HT-29 (cell line): ENCODE data around the gene ATP2A2. TPM values are rescaled to one million over a fixed set of nuclear protein-coding genes. Genes with fewer than 3 reads are reported as not detected.
"Not testable (repeated sequence)": the region's sequence is repeated elsewhere in the genome, so short reads cannot be mapped to it uniquely, and the experiment has no call there.

Source experiments
- DNase-seq: peaks from one replicate; pipeline ENCODE4 v3.0.0-alpha.2; 2015; ENCODE audit warnings: low spot score
- small RNA-seq: library from RNA; depleted of rRNA; stranded (forward); fragments of <200 nt; gene quantifications from one replicate; pipeline ENCODE3, GENCODE V24; 2014
- total RNA-seq: library from RNA; depleted of rRNA; stranded (reverse); fragments of >200 nt; shearing (Covaris generic); gene quantifications from 2 replicates; pipeline ENCODE4 v1.2.3, GENCODE V29; 2014; rRNA removed

The ATP2A2 gene
- total RNA-seq, 1 experiment from 2014 or later, result 123 TPM

DNA sequence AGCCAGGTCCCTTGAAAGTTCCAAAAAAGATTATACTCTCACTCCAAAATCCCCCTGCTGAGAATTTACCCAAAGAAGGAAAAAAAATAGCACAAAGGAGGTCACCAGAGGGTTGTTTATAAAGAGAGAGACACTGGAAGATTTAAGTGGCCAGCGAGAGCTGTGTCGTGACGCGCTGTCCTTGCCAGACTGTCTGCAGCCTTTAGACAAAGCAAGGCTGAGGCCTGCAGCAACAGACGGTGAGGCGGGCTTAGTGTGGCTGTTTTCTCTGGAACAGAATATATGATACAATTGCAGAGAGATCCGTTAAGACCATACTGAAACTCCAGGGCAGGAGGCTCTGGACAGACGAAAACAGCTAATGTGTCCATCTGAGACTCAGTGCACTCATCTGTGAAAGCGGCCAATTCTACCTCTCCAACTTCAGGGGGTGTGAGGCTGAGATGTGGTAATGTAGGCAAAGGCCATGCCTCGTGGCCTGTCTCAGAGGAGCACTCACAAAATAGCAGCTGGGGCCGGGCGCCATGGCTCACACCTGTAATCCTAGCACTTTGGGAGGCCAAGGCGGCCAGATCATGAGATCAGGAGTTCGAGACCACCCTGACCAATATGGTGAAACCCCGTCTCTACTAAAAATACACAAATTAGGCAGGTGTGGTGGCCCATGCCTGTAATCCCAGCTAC lies 86.3 kb downstream of the ATP2A2 start:
- no peak for DNase-seq

DNA sequence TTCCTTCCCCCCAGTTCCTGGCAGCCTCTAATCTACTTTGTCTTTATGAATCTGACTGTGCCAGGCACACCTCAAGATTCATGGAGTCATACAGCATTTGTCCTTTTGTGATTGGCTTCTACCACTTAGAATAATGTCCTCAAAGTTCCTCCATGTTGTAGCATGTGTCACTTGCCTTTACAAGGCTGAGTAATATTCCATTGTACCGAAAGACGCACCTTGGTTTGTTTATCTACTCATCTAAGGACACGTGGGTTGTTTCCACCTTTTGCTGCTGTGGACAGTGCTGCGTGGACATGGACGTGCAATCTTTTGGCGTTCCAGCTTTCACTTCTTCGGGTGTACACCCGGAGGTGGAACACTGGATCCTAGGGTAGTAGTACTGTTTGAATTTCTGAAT lies 88.9 kb downstream of the ATP2A2 start:
- no peak for DNase-seq

DNA sequence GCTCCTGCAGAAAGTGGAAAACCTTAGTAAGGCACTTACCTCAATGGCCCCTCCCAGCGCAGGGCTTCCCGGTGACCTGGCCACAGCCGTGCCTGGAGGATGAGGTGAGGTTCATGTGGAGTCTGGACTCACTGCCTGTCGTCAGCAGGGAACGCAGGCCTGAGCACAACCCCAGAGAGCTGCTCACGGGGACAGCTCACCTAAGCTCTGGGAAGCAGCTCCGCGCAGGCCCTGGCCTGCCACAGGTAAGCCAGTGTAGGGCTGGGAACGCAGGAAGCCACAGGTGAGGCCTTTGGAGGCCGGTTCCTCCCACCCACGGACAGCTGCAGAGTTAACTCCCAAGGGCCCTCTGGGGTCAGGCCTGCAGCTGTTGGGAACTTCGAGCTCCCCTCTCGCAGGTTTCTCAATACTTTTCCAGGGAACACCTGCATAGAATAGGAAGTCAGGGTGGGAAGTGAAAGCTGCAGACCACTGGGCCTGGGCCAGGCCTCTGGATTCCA lies 89.7 kb downstream of the ATP2A2 start:
- no peak for DNase-seq

DNA sequence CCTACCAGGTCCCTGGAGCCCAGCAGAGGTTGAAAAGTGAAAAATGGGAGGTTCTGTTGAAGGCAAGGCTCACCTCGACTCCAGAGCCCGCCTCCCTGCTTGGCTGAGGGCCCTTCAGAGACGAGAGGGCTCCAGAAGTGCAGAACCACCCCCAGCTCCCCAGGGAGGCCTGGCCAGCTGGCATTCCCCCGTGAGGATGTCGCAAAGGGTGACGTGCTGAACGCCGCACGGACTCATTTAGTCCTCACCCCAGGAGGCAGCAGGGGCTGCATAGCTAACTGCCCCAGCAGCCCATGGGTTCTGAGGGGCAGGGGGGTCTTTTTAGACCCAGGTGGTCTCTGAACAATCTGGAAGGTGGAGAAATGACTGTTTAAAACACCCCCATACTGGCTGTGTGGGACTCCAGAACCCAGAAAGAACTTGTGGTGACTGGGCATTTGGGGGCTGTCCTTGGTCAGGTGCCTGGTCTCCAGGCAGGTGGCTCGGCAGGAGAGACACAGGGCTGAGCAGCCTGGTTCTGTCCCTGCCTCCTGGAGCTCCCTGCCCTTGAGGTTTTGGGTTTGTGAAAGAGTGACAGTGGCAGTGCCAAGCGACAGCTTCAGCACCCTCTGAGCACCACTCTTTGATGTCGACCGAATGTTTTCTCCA lies 90.5 kb downstream of the ATP2A2 start:
- DNase-seq, result no peak

DNA sequence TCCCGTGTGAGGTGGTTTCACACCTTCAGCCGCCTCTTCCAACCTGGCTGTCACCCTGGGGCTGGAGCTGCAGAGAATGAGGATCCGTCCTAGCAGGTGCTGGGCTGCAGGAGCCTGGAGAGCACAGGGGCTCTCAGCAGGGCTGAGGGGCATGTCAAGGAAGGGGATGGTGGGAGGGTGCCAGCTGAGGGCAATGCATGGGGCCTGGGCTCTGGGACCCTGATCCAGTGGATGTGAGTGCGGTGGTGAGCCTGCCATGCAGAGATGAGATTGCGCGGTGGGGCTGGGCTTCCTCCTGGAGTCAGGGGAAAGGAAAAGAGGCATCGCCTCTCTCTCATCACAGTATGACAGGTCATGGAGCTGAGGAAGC lies 91.0 kb downstream of the ATP2A2 start:
- no peak for DNase-seq

DNA sequence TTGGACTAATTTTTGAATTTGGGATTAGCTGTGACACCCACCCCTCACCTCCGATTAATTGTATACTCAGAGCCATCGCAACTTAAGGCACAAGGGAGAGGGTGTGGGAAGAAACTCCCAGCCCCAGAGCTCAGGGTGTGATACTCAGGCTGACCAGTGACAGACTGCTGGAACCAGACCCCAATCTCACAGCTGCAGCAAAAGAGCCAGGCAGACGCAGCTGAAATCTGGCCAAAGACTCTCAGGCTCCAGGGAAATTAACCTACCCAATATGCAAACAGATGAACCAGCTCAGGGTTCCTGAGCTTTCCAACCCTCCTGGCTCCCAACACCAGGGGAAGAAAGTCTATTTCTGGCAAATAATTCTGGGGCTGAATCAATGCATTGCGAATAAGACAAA lies 92.0 kb downstream of the ATP2A2 start:
- no peak for DNase-seq

DNA sequence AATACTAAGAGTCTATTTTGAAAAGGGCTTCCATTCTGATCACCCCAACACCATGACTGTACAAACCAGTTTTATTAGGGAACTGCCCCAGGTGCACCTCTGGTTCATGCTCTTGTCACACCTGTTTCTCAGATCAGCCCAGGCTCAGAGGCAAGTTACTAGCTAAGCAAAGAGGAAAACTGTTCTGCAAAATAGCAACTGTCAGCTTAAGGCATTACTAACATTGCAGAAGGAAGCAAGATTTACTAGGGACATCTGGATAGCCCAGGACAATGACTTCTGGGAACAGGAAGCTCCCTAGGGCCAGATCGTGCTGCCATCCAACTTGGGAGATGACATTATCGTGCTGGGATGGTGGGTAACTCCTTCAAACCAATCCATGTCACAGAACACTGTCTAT lies 92.4 kb downstream of the ATP2A2 start:
- DNase-seq, result no peak

DNA sequence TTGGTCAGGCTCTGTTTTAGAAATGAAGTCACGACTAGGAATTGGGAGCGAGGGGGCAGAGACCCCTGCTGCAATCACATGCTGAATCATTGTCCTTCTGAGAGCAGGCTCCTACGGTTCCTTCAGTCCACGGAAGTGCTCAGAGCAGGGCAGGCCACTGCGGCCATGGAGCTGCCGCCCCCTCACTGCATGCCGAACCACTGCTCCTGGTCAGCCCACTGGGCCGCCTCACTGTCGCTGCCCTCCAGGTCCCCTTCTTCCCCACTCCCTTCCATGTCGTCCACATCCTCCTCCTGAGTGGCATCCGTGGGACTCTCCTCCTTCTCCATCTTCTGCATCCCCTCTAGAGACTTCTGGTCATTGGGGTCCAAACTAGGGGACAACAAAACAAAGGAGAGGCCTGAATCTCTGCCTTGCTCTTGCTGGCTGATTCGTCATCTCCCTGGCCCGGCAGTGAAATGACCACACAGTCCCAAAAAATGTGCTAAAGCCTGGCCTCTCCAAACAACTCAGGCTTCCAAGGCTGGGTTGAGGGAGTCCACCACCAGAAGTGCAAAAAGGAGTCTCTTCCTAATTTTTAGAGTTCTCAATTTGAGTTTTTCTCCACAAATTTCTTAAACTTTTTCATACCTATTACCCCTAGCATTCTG lies 93.0 kb downstream of the ATP2A2 start:
- DNase-seq, result no peak

DNA sequence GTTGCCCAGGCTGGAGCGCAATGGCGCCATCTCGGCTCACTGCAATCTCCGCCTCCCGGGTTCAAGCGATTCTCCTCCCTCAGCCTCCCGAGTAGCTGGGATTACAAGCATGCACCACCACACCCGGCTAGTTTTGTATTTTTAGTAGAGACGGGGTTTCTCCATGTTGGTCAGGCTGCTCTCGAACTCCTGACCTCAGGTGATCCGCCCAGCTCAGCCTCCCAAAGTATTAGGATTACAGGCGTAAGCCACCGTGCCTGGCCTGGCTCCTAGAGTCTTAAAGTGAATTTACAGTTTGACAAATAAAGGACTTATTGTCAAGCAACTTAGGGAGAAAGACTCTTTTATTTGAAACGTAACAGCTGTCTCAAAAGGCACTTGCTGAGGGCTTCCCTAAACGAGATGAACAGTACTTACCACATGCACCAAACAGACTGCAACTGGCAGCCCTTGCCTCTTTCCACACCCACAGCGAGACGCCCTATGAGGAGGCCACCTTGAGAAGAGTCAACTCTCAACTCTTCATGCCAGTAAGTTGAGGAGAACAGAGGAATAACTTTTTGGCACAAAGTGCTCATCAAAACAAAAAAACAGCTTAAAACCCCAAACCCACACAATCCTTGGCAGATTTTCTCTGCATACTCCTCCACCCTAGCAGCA lies 97.2 kb downstream of the ATP2A2 start:
- DNase-seq, result not testable (repeated sequence)

DNA sequence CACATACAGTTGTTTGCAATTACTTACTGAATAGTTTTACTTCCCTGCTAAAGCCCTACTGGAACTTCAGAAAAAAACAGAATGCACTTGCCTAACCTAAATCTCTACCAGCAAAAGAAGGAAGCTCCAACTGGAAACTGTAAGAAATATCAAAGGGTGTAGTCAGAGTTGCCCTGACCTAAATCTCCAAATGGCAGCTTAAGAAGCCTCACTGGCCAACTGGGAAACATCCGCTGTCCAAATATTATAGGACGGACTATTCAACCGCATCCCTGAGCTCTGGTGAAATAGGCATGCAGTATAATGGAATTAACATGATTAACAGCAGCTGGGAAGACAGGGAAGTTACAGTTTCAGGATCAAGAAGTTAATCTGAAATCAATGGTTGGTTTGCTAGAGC lies 98.2 kb downstream of the ATP2A2 start:
- DNase-seq, result no peak

DNA sequence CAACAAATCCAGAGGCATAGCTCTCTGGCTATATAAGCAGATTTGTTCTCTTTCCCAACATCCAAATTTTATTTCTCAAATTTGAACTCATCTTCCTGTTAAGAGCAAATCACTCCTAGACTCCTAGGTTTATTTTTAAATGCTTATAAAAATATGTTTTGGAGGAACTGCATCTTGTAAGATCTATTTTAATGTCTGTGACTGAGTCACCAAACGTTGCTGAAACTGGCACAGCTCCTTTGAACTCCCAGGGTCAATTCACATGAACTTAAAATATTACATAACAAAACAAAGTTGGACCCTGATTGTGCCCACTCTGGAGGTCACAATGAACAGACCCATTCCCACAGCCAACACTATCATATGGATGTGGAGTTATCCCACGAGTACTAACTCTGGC lies 98.6 kb downstream of the ATP2A2 start:
- DNase-seq, result no peak

DNA sequence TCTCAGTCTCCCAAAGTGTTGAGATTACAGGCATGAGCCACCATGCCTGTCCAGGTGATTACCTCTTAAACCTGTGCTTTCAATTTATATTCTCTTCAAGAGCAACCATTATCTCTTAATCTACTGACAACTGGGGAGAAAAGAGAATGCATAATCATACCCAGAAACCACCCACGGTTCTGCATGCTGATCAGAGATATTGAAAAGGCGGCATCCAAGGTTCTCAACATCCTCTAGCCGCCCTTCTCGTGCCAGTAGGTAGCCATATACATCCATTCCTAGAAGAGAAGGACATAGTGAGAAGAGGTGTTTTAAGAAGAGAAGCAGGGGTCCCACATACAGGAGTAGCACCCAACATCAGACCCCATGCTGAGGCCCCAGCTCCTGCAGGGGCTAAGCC lies 101.6 kb downstream of the ATP2A2 start:
- DNase-seq, result no peak

Small RNAs within 50 kb of the gene (small RNA-seq; reads per million reads assigned to genes)
- not detected for gene RN7SL769P

Other genes with a start within 250 kb of the ATP2A2 start
- 8.3 and 12.9 TPM in 2 replicates for gene C12orf76, start 232.7 kb upstream of the ATP2A2 start, total RNA-seq
- 5.5 and 5.8 TPM in 2 replicates for gene IFT81, start 156.9 kb upstream of the ATP2A2 start, total RNA-seq
- gene ANAPC7, start 122.5 kb downstream of the ATP2A2 start, total RNA-seq, result 54.4 and 58.5 TPM in 2 replicates
- gene ARPC3, start 169.1 kb downstream of the ATP2A2 start, total RNA-seq, result 85.0 and 105 TPM in 2 replicates
- gene GPN3, start 187.0 kb downstream of the ATP2A2 start, total RNA-seq, result 10.8 and 14.3 TPM in 2 replicates
- gene FAM216A, start 187.6 kb downstream of the ATP2A2 start, total RNA-seq, result 15.0 and 15.3 TPM in 2 replicates
- gene VPS29, start 220.9 kb downstream of the ATP2A2 start, total RNA-seq, result 41.7 and 43.5 TPM in 2 replicates
- 0.23 TPM in 1 of 2 replicates, not detected in the other for gene RAD9B, start 221.1 kb downstream of the ATP2A2 start, total RNA-seq